CD4-positive, alpha-beta T cell treated with Interleukin-10 for 1 hour (primary cell): ENCODE data around the gene CDH5.

Experiments used
- DNase-seq: peaks from one replicate; pipeline ENCODE4 v3.0.0-alpha.2; 2020

The CDH5 gene

GRCh38 chr16:66375451-66375850, 9.0 kb downstream of the CDH5 start:
- no peak for DNase-seq

GRCh38 chr16:66376114-66376513, 9.6 kb downstream of the CDH5 start:
- no peak for DNase-seq

- DNase-seq = no peak
Measured at GRCh38 chr16:66376577-66377305, 10.2 kb downstream of the CDH5 start.

- DNase-seq = no peak
Measured at GRCh38 chr16:66377324-66377723, 10.8 kb downstream of the CDH5 start.

GRCh38 chr16:66378741-66379570, 12.5 kb downstream of the CDH5 start:
- DNase-seq = no peak

GRCh38 chr16:66379571-66379941, 13.1 kb downstream of the CDH5 start:
- no peak for DNase-seq

- no peak for DNase-seq
Measured at GRCh38 chr16:66380421-66380820, 13.9 kb downstream of the CDH5 start.

GRCh38 chr16:66381585-66382170, 15.2 kb downstream of the CDH5 start:
- no peak for DNase-seq

- DNase-seq = no peak
Measured at GRCh38 chr16:66382171-66382965, 15.9 kb downstream of the CDH5 start.

- no peak for DNase-seq
Measured at GRCh38 chr16:66382966-66383299, 16.4 kb downstream of the CDH5 start.

- DNase-seq = no peak
Measured at GRCh38 chr16:66383551-66383950, 17.1 kb downstream of the CDH5 start.

- DNase-seq = no peak
Measured at GRCh38 chr16:66385415-66385814, 18.9 kb downstream of the CDH5 start.

GRCh38 chr16:66386629-66387622, 20.4 kb downstream of the CDH5 start:
- no peak for DNase-seq

GRCh38 chr16:66387817-66388332, 21.4 kb downstream of the CDH5 start:
- no peak for DNase-seq

GRCh38 chr16:66388350-66389139, 22.1 kb downstream of the CDH5 start:
- no peak for DNase-seq

GRCh38 chr16:66389256-66390176, 23.0 kb downstream of the CDH5 start:
- DNase-seq = no peak

GRCh38 chr16:66390346-66391108, 24.0 kb downstream of the CDH5 start:
- DNase-seq = no peak

- DNase-seq = no peak
Measured at GRCh38 chr16:66391726-66392670, 25.5 kb downstream of the CDH5 start.
